Activated naive CD8-positive, alpha-beta T cell (primary cell): ENCODE results near the gene AIG1.

ENCODE experiments used
- H3K27ac Mint-ChIP-seq: one replicate; pipeline ENCODE4 v1.8.0; 2021; ENCODE audit warnings: mixed read lengths
- H3K27me3 Mint-ChIP-seq: one replicate; pipeline ENCODE4 v1.8.0; 2021; ENCODE audit warnings: mixed read lengths
- H3K36me3 Mint-ChIP-seq: one replicate; pipeline ENCODE4 v1.8.0; 2021; ENCODE audit warnings: mixed read lengths
- H3K4me1 Mint-ChIP-seq: one replicate; pipeline ENCODE4 v1.8.0; 2021; ENCODE audit warnings: low read depth, mixed read lengths
- H3K4me3 Mint-ChIP-seq: one replicate; pipeline ENCODE4 v1.8.0; 2021; ENCODE audit warnings: mild to moderate bottlenecking, mixed read lengths
- H3K9me3 Mint-ChIP-seq: one replicate; pipeline ENCODE4 v1.8.0; 2021; ENCODE audit warnings: low read depth, mixed read lengths

AIG1 gene

GRCh38 chr6:143363299-143363698, 302.6 kb downstream of the AIG1 start:
- Mint-ChIP-seq H3K27me3 (peaks cover 2% of the 10 kb centered on the region), H3K4me3 (no peak overlapping the region), H3K4me1 (no peaks in the 10 kb centered on the region), H3K36me3 (no peaks in the 10 kb centered on the region), H3K27ac (no peak overlapping the region), H3K9me3 (no peaks in the 10 kb centered on the region)

DNA sequence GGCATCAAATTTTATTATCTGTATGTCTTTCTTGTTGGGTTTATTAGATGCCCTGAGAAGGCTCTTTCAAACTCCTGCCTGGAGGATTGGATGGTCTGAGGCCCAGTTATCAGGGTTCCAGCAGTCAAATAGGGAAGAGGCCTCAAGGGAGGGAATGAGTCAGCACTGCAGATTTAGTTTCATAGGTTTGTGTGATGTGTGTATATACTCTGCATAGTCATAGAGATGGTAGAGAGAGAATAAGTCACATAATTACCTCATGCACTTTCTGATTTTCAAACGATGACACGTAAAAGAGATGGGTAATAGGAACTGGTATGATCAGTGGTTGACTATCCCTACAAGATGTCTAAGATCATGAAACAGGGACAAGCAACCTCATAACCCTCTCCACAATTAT, 307.7 kb downstream of the AIG1 start:
- H3K4me3 Mint-ChIP-seq = no peak overlapping the region
- no peak overlapping the region for H3K27ac Mint-ChIP-seq
- H3K4me1 Mint-ChIP-seq = no peaks in the 10 kb centered on the region
- no peaks in the 10 kb centered on the region for H3K36me3 Mint-ChIP-seq
- H3K27me3 Mint-ChIP-seq = peaks cover 2% of the 10 kb centered on the region
- H3K9me3 Mint-ChIP-seq = no peaks in the 10 kb centered on the region

DNA sequence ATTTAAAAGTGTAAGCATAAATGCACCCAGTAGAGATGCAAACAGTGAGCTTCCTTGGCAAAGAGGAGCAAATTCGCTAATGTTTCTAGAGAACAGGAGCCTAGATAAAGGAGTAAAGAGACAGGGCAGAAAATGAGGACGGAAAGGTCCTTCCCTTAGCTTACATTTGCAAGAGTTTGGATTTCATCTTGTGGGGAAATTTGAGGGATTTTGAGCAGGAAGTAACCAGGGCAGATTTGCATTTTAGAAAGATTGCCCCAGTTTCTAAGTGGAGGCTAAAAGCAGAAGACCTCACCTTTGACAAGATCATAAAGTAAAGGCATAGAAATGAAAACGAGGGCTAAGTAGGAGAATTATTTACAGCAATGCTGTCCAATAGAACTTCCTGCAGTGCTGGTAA, 309.3 kb downstream of the AIG1 start:
- Mint-ChIP-seq H3K4me3 (no peak overlapping the region), H3K36me3 (no peaks in the 10 kb centered on the region), H3K27me3 (peaks cover 2% of the 10 kb centered on the region), H3K27ac (no peak overlapping the region), H3K4me1 (no peaks in the 10 kb centered on the region), H3K9me3 (no peaks in the 10 kb centered on the region)

- H3K27ac Mint-ChIP-seq = no peak overlapping the region
- no peaks in the 10 kb centered on the region for H3K36me3 Mint-ChIP-seq
- H3K9me3 Mint-ChIP-seq = no peaks in the 10 kb centered on the region
- H3K27me3 Mint-ChIP-seq = peaks cover 2% of the 10 kb centered on the region
- H3K4me3 Mint-ChIP-seq = no peak overlapping the region
- no peaks in the 10 kb centered on the region for H3K4me1 Mint-ChIP-seq
These were observed 310.2 kb downstream of the AIG1 start for GRCh38 chr6:143370812-143371370.

GRCh38 chr6:143372199-143372882, 311.7 kb downstream of the AIG1 start:
- no peak overlapping the region for H3K27ac Mint-ChIP-seq
- no peaks in the 10 kb centered on the region for H3K9me3 Mint-ChIP-seq
- H3K4me3 Mint-ChIP-seq = no peak overlapping the region
- no peaks in the 10 kb centered on the region for H3K4me1 Mint-ChIP-seq
- peaks cover 2% of the 10 kb centered on the region for H3K27me3 Mint-ChIP-seq
- no peaks in the 10 kb centered on the region for H3K36me3 Mint-ChIP-seq

DNA sequence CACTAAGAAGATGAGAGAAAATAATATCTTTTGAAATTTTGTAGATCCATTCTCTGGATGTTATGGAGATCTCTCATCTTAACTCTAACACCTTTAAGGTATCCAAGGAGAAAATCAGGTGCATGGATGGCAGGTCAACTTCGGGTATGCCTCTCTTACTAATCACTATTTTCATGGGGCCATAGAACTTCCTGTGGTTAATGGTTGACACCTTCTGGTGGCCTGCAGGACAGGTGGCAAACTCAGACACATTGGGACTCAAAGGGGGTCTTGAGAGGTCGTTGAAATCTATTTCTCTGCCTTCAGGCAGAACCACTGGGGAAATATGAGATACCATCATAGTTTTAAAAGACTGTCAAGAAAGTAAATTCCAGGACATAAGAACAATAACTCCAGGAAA, 313.3 kb downstream of the AIG1 start:
- H3K4me1 Mint-ChIP-seq = no peaks in the 10 kb centered on the region
- H3K36me3 Mint-ChIP-seq = no peaks in the 10 kb centered on the region
- H3K27ac Mint-ChIP-seq = no peak overlapping the region
- no peaks in the 10 kb centered on the region for H3K9me3 Mint-ChIP-seq
- H3K4me3 Mint-ChIP-seq = no peak overlapping the region
- H3K27me3 Mint-ChIP-seq = peaks cover 2% of the 10 kb centered on the region

- H3K4me3 Mint-ChIP-seq = no peak overlapping the region
- no peaks in the 10 kb centered on the region for H3K9me3 Mint-ChIP-seq
- H3K4me1 Mint-ChIP-seq = no peaks in the 10 kb centered on the region
- H3K36me3 Mint-ChIP-seq = no peaks in the 10 kb centered on the region
- H3K27ac Mint-ChIP-seq = no peak overlapping the region
- peaks cover 2% of the 10 kb centered on the region for H3K27me3 Mint-ChIP-seq
These were observed 314.4 kb downstream of the AIG1 start for GRCh38 chr6:143375022-143375585.

- Mint-ChIP-seq H3K36me3 (no peaks in the 10 kb centered on the region), H3K9me3 (no peaks in the 10 kb centered on the region), H3K27ac (no peak overlapping the region), H3K4me1 (no peaks in the 10 kb centered on the region), H3K4me3 (no peak overlapping the region), H3K27me3 (peaks cover 4% of the 10 kb centered on the region)
These were observed 315.7 kb downstream of the AIG1 start for GRCh38 chr6:143376375-143376774.

DNA sequence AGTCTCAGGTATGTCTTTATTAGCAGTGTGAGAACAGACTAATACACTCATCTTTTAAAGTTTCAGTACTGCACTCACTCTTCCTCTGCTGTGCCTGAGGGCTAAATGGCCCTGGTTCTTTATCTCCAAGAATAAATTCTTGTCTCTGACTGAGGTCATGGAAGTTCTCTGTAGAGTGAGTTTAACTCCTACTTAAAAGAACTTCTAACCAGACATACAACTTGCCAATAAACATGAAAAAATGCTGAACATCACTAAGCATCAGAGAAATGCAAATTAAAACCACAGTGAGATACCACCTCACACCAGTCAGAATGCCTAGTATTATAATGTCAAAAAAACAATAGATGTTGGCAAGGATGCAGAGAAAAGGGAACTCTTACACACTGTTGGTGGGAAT, 316.2 kb downstream of the AIG1 start:
- Mint-ChIP-seq H3K36me3 (no peaks in the 10 kb centered on the region), H3K9me3 (no peaks in the 10 kb centered on the region), H3K27me3 (peaks cover 5% of the 10 kb centered on the region), H3K4me1 (no peaks in the 10 kb centered on the region), H3K4me3 (no peak overlapping the region), H3K27ac (no peak overlapping the region)

DNA sequence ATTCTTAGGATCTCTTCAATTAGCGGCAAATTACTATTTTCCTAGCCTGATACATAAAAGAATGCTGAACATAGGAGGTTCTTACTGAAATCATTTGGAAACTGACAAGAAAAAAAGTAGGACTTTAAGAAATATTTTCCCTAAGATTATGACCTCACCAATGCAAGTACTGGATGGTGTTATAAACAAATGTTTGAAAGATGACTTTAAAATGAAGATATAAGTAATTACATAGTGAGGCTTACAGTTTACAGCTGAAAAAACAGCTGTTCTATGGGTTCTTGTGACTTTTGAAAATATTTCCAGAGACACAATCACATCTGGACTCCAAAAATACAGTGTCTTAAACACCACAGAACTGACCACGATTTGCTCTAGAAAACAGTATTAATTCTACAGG, 324.9 kb downstream of the AIG1 start:
- Mint-ChIP-seq H3K9me3 (no peaks in the 10 kb centered on the region), H3K27ac (no peak overlapping the region), H3K4me3 (no peak overlapping the region), H3K27me3 (peaks cover 2% of the 10 kb centered on the region), H3K4me1 (no peaks in the 10 kb centered on the region), H3K36me3 (no peaks in the 10 kb centered on the region)

- no peaks in the 10 kb centered on the region for H3K9me3 Mint-ChIP-seq
- H3K36me3 Mint-ChIP-seq = no peaks in the 10 kb centered on the region
- peaks cover 2% of the 10 kb centered on the region for H3K27me3 Mint-ChIP-seq
- H3K27ac Mint-ChIP-seq = no peak overlapping the region
- H3K4me3 Mint-ChIP-seq = no peak overlapping the region
- H3K4me1 Mint-ChIP-seq = no peaks in the 10 kb centered on the region
These were observed 329.6 kb downstream of the AIG1 start for GRCh38 chr6:143390278-143390677.
